ENCODE results near the gene PLBD2.

Gene PLBD2

GRCh38 chr12:113392520-113392919 is 34.1 kb downstream of the PLBD2 start:
- no peaks in the 10 kb centered on the region for H3K9me3 ChIP-seq (ENCODE audit: control insufficient read depth in 2 of 2, low read length in 2 of 2)
- H3K4me3 ChIP-seq (ENCODE audit: low read length in 2 of 2): no peak overlapping the region
- H3K27me3 ChIP-seq (ENCODE audit: control insufficient read depth in 2 of 2, insufficient read depth in 2 of 2, low read length in 2 of 2): no peaks in the 10 kb centered on the region
- no peak overlapping the region for H3K9ac ChIP-seq (ENCODE audit: low read depth in 1 of 2, low read length in 2 of 2)
- no peaks in the 10 kb centered on the region for H3K4me1 ChIP-seq (ENCODE audit: control insufficient read depth in 2 of 2, insufficient read depth in 2 of 2, low read length in 2 of 2)
- no peak overlapping the region for H3K27ac ChIP-seq (ENCODE audit: low read depth in 2 of 2, low read length in 2 of 2)
- H3K36me3 ChIP-seq (ENCODE audit: control insufficient read depth in 2 of 2, insufficient read depth in 2 of 2, low read length in 2 of 2): peaks cover 6 to 8% of the 10 kb centered on the region in 2 donors

GRCh38 chr12:113392988-113393579 is 34.7 kb downstream of the PLBD2 start:
- no peak overlapping the region for H3K27ac ChIP-seq (ENCODE audit: low read depth in 2 of 2, low read length in 2 of 2)
- H3K4me1 ChIP-seq (ENCODE audit: control insufficient read depth in 2 of 2, insufficient read depth in 2 of 2, low read length in 2 of 2): no peaks in the 10 kb centered on the region
- H3K9me3 ChIP-seq (ENCODE audit: control insufficient read depth in 2 of 2, low read length in 2 of 2): no peaks in the 10 kb centered on the region
- H3K9ac ChIP-seq (ENCODE audit: low read depth in 1 of 2, low read length in 2 of 2): no peak overlapping the region
- no peak overlapping the region for H3K4me3 ChIP-seq (ENCODE audit: low read length in 2 of 2)
- H3K36me3 ChIP-seq (ENCODE audit: control insufficient read depth in 2 of 2, insufficient read depth in 2 of 2, low read length in 2 of 2): peaks cover 6 to 8% of the 10 kb centered on the region in 2 donors
- H3K27me3 ChIP-seq (ENCODE audit: control insufficient read depth in 2 of 2, insufficient read depth in 2 of 2, low read length in 2 of 2): no peaks in the 10 kb centered on the region

GRCh38 chr12:113393749-113394148 is 35.4 kb downstream of the PLBD2 start:
- Histone ChIP-seq H3K4me3 (ENCODE audit: low read length in 2 of 2) (no peak overlapping the region), H3K27me3 (ENCODE audit: control insufficient read depth in 2 of 2, insufficient read depth in 2 of 2, low read length in 2 of 2) (no peaks in the 10 kb centered on the region), H3K9ac (ENCODE audit: low read depth in 1 of 2, low read length in 2 of 2) (no peak overlapping the region), H3K4me1 (ENCODE audit: control insufficient read depth in 2 of 2, insufficient read depth in 2 of 2, low read length in 2 of 2) (no peaks in the 10 kb centered on the region), H3K27ac (ENCODE audit: low read depth in 2 of 2, low read length in 2 of 2) (no peak overlapping the region), H3K9me3 (ENCODE audit: control insufficient read depth in 2 of 2, low read length in 2 of 2) (no peaks in the 10 kb centered on the region), H3K36me3 (ENCODE audit: control insufficient read depth in 2 of 2, insufficient read depth in 2 of 2, low read length in 2 of 2) (peaks cover under 1 to 4% of the 10 kb centered on the region in 2 donors)

GRCh38 chr12:113395119-113395518 is 36.7 kb downstream of the PLBD2 start:
- H3K27me3 ChIP-seq (ENCODE audit: control insufficient read depth in 2 of 2, insufficient read depth in 2 of 2, low read length in 2 of 2): no peaks in the 10 kb centered on the region
- H3K4me1 ChIP-seq (ENCODE audit: control insufficient read depth in 2 of 2, insufficient read depth in 2 of 2, low read length in 2 of 2): no peaks in the 10 kb centered on the region
- H3K4me3 ChIP-seq (ENCODE audit: low read length in 2 of 2): no peak overlapping the region
- peaks cover 0 to 4% of the 10 kb centered on the region in 2 donors for H3K36me3 ChIP-seq (ENCODE audit: control insufficient read depth in 2 of 2, insufficient read depth in 2 of 2, low read length in 2 of 2)
- H3K9me3 ChIP-seq (ENCODE audit: control insufficient read depth in 2 of 2, low read length in 2 of 2): no peaks in the 10 kb centered on the region
- H3K9ac ChIP-seq (ENCODE audit: low read depth in 1 of 2, low read length in 2 of 2): no peak overlapping the region
- H3K27ac ChIP-seq (ENCODE audit: low read depth in 2 of 2, low read length in 2 of 2): no peak overlapping the region

GRCh38 chr12:113396200-113396599 is 37.8 kb downstream of the PLBD2 start:
- H3K27ac ChIP-seq (ENCODE audit: low read depth in 2 of 2, low read length in 2 of 2): no peak overlapping the region
- no peaks in the 10 kb centered on the region for H3K9me3 ChIP-seq (ENCODE audit: control insufficient read depth in 2 of 2, low read length in 2 of 2)
- H3K9ac ChIP-seq (ENCODE audit: low read depth in 1 of 2, low read length in 2 of 2): no peak overlapping the region
- no peaks in the 10 kb centered on the region for H3K36me3 ChIP-seq (ENCODE audit: control insufficient read depth in 2 of 2, insufficient read depth in 2 of 2, low read length in 2 of 2)
- no peaks in the 10 kb centered on the region for H3K27me3 ChIP-seq (ENCODE audit: control insufficient read depth in 2 of 2, insufficient read depth in 2 of 2, low read length in 2 of 2)
- no peak overlapping the region for H3K4me3 ChIP-seq (ENCODE audit: low read length in 2 of 2)
- H3K4me1 ChIP-seq (ENCODE audit: control insufficient read depth in 2 of 2, insufficient read depth in 2 of 2, low read length in 2 of 2): no peaks in the 10 kb centered on the region

- Histone ChIP-seq H3K9me3 (ENCODE audit: control insufficient read depth in 2 of 2, low read length in 2 of 2) (no peaks in the 10 kb centered on the region), H3K9ac (ENCODE audit: low read depth in 1 of 2, low read length in 2 of 2) (no peak overlapping the region), H3K4me1 (ENCODE audit: control insufficient read depth in 2 of 2, insufficient read depth in 2 of 2, low read length in 2 of 2) (no peaks in the 10 kb centered on the region), H3K4me3 (ENCODE audit: low read length in 2 of 2) (no peak overlapping the region), H3K36me3 (ENCODE audit: control insufficient read depth in 2 of 2, insufficient read depth in 2 of 2, low read length in 2 of 2) (no peaks in the 10 kb centered on the region), H3K27ac (ENCODE audit: low read depth in 2 of 2, low read length in 2 of 2) (no peak overlapping the region), H3K27me3 (ENCODE audit: control insufficient read depth in 2 of 2, insufficient read depth in 2 of 2, low read length in 2 of 2) (no peaks in the 10 kb centered on the region)
Observed at GRCh38 chr12:113396828-113397496, 38.6 kb downstream of the PLBD2 start.

DNA sequence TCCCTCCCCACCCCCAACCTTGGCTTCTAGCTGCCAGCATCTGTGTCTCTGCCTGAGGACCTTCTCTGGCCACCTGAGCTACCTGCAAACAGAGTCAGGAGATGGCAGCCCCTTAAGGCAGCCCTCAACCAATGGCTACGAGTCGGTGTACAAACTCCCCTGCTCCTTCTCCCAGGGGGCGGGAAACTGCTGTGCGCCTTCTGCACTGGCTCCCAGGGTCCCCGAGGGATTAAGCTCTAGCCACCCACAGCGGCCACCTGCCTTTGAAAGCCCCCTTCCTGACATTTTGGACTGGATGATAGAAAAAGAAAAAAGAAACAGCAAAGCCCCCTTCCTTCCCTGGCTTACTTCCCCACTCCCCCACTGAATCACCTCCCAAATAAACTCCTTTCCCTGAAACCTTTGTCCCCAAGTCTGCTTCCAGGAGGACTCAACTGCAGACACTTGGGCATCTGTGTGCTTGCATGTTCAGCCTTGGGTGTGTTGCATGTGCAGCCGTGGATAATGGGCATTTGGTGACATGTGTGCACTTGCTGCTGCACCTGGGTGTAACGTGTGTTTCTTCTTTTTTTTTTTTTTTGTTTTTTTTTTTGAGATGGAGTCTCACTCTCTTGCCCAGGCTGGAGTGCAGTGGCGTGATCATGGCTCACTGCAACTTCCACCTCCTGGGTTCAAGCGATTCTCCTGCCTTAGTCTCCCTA is 39.3 kb downstream of the PLBD2 start:
- peaks cover 0 to 2% of the 10 kb centered on the region in 2 donors for H3K27me3 ChIP-seq (ENCODE audit: control insufficient read depth in 2 of 2, insufficient read depth in 2 of 2, low read length in 2 of 2)
- H3K9me3 ChIP-seq (ENCODE audit: control insufficient read depth in 2 of 2, low read length in 2 of 2): no peaks in the 10 kb centered on the region
- H3K27ac ChIP-seq (ENCODE audit: low read depth in 2 of 2, low read length in 2 of 2): no peak overlapping the region

DNA sequence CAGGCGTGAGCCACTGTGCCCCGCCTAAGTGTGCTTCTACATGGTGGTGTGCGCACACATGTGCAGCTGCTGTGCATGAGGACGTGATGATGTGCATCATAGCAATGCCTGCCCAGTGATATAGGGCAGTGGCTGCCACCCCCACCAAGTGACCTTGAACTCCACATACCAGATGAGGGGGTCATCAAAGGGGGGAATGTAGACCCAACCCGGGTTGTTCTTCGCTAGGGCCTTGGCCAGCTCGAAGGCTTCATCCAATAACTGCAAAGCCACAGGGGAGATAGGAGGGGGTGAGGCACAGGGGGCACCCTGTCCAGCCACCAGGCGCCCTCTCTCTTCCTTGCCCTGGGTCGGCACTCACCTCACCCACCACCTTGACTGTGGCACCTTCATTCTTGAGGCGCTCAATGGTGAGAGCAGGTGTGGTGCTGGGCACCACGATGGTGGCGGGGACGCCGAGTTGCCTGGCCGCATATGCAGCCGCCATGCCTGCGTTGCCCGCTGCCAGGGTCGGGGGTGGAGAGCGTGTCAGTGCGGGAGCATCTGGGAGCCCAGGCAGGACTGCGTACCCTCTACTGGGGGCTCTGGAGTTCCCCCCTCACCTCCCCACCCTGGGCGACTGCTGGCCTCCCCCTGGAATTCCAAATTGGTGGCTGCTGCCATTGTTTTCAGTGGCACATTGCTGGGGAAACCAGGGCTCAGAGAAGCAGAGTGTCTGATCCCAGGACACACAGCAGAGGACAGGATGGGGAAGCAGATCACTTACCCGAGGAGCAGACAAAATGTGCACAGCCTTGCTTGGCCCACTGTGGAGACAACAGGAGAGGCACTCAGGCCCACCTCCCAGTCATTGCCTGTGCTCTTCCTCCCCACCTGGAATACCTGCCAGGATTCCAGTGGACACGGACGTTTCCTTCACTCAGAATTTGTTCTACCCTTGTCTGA is 40.2 kb downstream of the PLBD2 start:
- Histone ChIP-seq H3K36me3 (ENCODE audit: control insufficient read depth in 2 of 2, insufficient read depth in 2 of 2, low read length in 2 of 2) (no peaks in the 10 kb centered on the region), H3K27me3 (ENCODE audit: control insufficient read depth in 2 of 2, insufficient read depth in 2 of 2, low read length in 2 of 2) (peaks cover 0 to 2% of the 10 kb centered on the region in 2 donors)

More for the DNA sequence above, 39.3 kb downstream of the PLBD2 start:
- Histone ChIP-seq H3K9ac (ENCODE audit: low read depth in 1 of 2, low read length in 2 of 2) (no peak overlapping the region), H3K36me3 (ENCODE audit: control insufficient read depth in 2 of 2, insufficient read depth in 2 of 2, low read length in 2 of 2) (no peaks in the 10 kb centered on the region), H3K4me1 (ENCODE audit: control insufficient read depth in 2 of 2, insufficient read depth in 2 of 2, low read length in 2 of 2) (no peaks in the 10 kb centered on the region), H3K4me3 (ENCODE audit: low read length in 2 of 2) (no peak overlapping the region)

GRCh38 chr12:113399490-113399889 is 41.1 kb downstream of the PLBD2 start:
- H3K27me3 ChIP-seq (ENCODE audit: control insufficient read depth in 2 of 2, insufficient read depth in 2 of 2, low read length in 2 of 2): peaks cover 0 to 2% of the 10 kb centered on the region in 2 donors

More for the DNA sequence above, 40.2 kb downstream of the PLBD2 start:
- no peak overlapping the region for H3K4me3 ChIP-seq (ENCODE audit: low read length in 2 of 2)
- H3K9ac ChIP-seq (ENCODE audit: low read depth in 1 of 2, low read length in 2 of 2): no peak overlapping the region
- H3K27ac ChIP-seq (ENCODE audit: low read depth in 2 of 2, low read length in 2 of 2): no peak overlapping the region
- no peaks in the 10 kb centered on the region for H3K9me3 ChIP-seq (ENCODE audit: control insufficient read depth in 2 of 2, low read length in 2 of 2)
- H3K4me1 ChIP-seq (ENCODE audit: control insufficient read depth in 2 of 2, insufficient read depth in 2 of 2, low read length in 2 of 2): no peaks in the 10 kb centered on the region

More at GRCh38 chr12:113399490-113399889, 41.1 kb downstream of the PLBD2 start:
- Histone ChIP-seq H3K9me3 (ENCODE audit: control insufficient read depth in 2 of 2, low read length in 2 of 2) (no peaks in the 10 kb centered on the region), H3K4me1 (ENCODE audit: control insufficient read depth in 2 of 2, insufficient read depth in 2 of 2, low read length in 2 of 2) (no peaks in the 10 kb centered on the region), H3K27ac (ENCODE audit: low read depth in 2 of 2, low read length in 2 of 2) (no peak overlapping the region), H3K36me3 (ENCODE audit: control insufficient read depth in 2 of 2, insufficient read depth in 2 of 2, low read length in 2 of 2) (no peaks in the 10 kb centered on the region), H3K9ac (ENCODE audit: low read depth in 1 of 2, low read length in 2 of 2) (no peak overlapping the region), H3K4me3 (ENCODE audit: low read length in 2 of 2) (no peak overlapping the region)
